Activated B cell treated with CpG ODN at 0.5 μM for 24 hours (primary cell): Measurements from ENCODE around the gene TTC9C. TPM values are rescaled to one million over a fixed set of nuclear protein-coding genes. Genes with fewer than 3 reads are reported as not detected.
A peak's percentile ranks its signal among the peaks of the same experiment; 100 is the strongest.

ENCODE experiments used
- ATAC-seq: fragments of 200-7000 bp; cut with Tn5 transposase; one replicate; pipeline ENCODE4 v1.10.0; 2021; ENCODE audit warnings: low read depth, mild to moderate bottlenecking, moderate library complexity
- CTCF ChIA-PET: fragments of 350-600 bp; sonication (Branson Sonifier 250); formaldehyde crosslinking; loops from one replicate; lab custom pipeline; 2021; ENCODE audit warnings: antibody characterized with exemption; lab: Charles Lee
- POLR2A ChIA-PET: fragments of 350-600 bp; sonication (Branson Sonifier 250); formaldehyde crosslinking; loops from one replicate; lab custom pipeline; 2021; ENCODE audit warnings: antibody characterized with exemption; lab: Charles Lee
- DNase-seq: peaks from one replicate; pipeline ENCODE4 v3.0.0; 2022
- H3K27ac Mint-ChIP-seq: one replicate; pipeline ENCODE4 v1.8.0; 2020; ENCODE audit warnings: mixed read lengths
- H3K27me3 Mint-ChIP-seq: one replicate; pipeline ENCODE4 v1.8.0; 2021; ENCODE audit warnings: mixed read lengths
- H3K36me3 Mint-ChIP-seq: one replicate; pipeline ENCODE4 v1.8.0; 2021; ENCODE audit warnings: low read depth, mixed read lengths
- H3K4me1 Mint-ChIP-seq: one replicate; pipeline ENCODE4 v1.8.0; 2021; ENCODE audit warnings: mixed read lengths
- H3K4me3 Mint-ChIP-seq: one replicate; pipeline ENCODE4 v1.8.0; 2020; ENCODE audit warnings: mild to moderate bottlenecking, mixed read lengths
- H3K9me3 Mint-ChIP-seq: one replicate; pipeline ENCODE4 v1.8.0; 2020; ENCODE audit warnings: mixed read lengths
- CTCF ChIP-seq: fragments of 200-600 bp; IDR thresholded peaks from one replicate; pipeline ENCODE4 v1.8.0; 2022; ENCODE audit warnings: antibody characterized with exemption, mild to moderate bottlenecking
- intact Hi-C: fragments of 100-400 bp; cut with micrococcal nuclease; formaldehyde crosslinking; loops from one replicate; pipeline ENCODE4 v1.15.1; 2024
- total RNA-seq: library from RNA; stranded (reverse); gene quantifications from 2 replicates; pipeline ENCODE4 v1.2.3, GENCODE V29; 2022

TTC9C gene
- total RNA-seq, 1 donor from 2014 or later: 44.0 TPM

- Mint-ChIP-seq H3K4me3 (peak overlapping the region; percentile 92), H3K27ac (peak overlapping the region; percentile 99), H3K4me1 (peaks cover 49% of the 10 kb centered on the region), H3K36me3 (peaks cover 26% of the 10 kb centered on the region), H3K9me3 (no peaks in the 10 kb centered on the region), H3K27me3 (no peaks in the 10 kb centered on the region)
- ChIA-PET CTCF (interaction anchor here (1.0 to 1.6 kb wide), 2 partner anchors 42 to 174 kb away, joined by 3 to 5 read pairs; partner anchors contain the start of genes C11orf98, CSKMT and SLC3A2), POLR2A (interaction anchor here (0.6 to 8.0 kb wide), 23 partner anchors 13 to 174 kb away, joined by 3 to 188 read pairs (median 9); partner anchors contain the start of genes B3GAT3, C11orf98, CSKMT and EEF1G)
- ATAC-seq (no peak), DNase-seq (no peak)
- intact Hi-C loops: loop anchor here (1.0 to 2.0 kb wide), 3 partner anchors 28 to 174 kb away; partner anchors contain the start of genes GANAB and UBXN1
- TF ChIP-seq CTCF: no peak
Measured at GRCh38 chr11:62706850-62707247, 21.4 kb upstream of the TTC9C start.

GRCh38 chr11:62707277-62707861, 20.9 kb upstream of the TTC9C start, which contains the start of the genes BSCL2 and GNG3:
TSS of gene BSCL2 (minus strand) at chr11:62707424. CDS start at chr11:62707195, 229 bp downstream.
TSS of gene GNG3 (plus strand) at chr11:62707676. CDS start at chr11:62708296, 620 bp downstream.
- Mint-ChIP-seq H3K27ac (peak within 1 kb of the TSS; percentile 99), H3K36me3 (peaks cover 27% of the 10 kb centered on the region), H3K4me3 (peak within 1 kb of the TSS; percentile 96), H3K4me1 (peaks cover 53% of the 10 kb centered on the region), H3K9me3 (no peaks in the 10 kb centered on the region), H3K27me3 (no peaks in the 10 kb centered on the region)
- intact Hi-C loops: loop anchor here (2.0 kb wide), 1 partner anchor 29 kb away; the partner anchor contains the start of gene UBXN1
- ChIA-PET CTCF (interaction anchor here (1.0 to 1.6 kb wide), 2 partner anchors 42 to 174 kb away, joined by 3 to 5 read pairs; partner anchors contain the start of genes C11orf98, CSKMT and SLC3A2), POLR2A (interaction anchor here (0.6 to 8.0 kb wide), 21 partner anchors 20 to 174 kb away, joined by 3 to 188 read pairs (median 22); partner anchors contain the start of genes C11orf98, CSKMT, EEF1G and HNRNPUL2)
- no peak for TF ChIP-seq CTCF
- ATAC-seq (no peak), DNase-seq (peak; percentile 18)

- CTCF ChIA-PET: no interaction called here
- intact Hi-C loops: loop anchor here (2.0 kb wide), 1 partner anchor 916 kb away; the partner anchor contains the start of genes FEN1 and TMEM258
- peak overlapping the region; percentile 96 for H3K4me3 Mint-ChIP-seq
- H3K27ac Mint-ChIP-seq: peak overlapping the region; percentile 99
- peaks cover 34% of the 10 kb centered on the region for H3K36me3 Mint-ChIP-seq
- POLR2A ChIA-PET: interaction anchor here (0.9 to 8.0 kb wide), 25 partner anchors 10 to 279 kb away, joined by 3 to 188 read pairs (median 17); partner anchors contain the start of genes B3GAT3, C11orf98, CSKMT and EEF1G
- ATAC-seq (no peak), DNase-seq (no peak)
- TF ChIP-seq CTCF: no peak
- H3K9me3 Mint-ChIP-seq: no peaks in the 10 kb centered on the region
- H3K27me3 Mint-ChIP-seq: no peaks in the 10 kb centered on the region
- peaks cover 63% of the 10 kb centered on the region for H3K4me1 Mint-ChIP-seq
Measured at GRCh38 chr11:62708392-62708791, 19.9 kb upstream of the TTC9C start.

GRCh38 chr11:62708793-62709192, 19.5 kb upstream of the TTC9C start:
- ChIA-PET CTCF (interaction anchor here (0.9 kb wide), 1 partner anchor 116 kb away, joined by 3 read pairs; no protein-coding TSS in a partner anchor), POLR2A (interaction anchor here (0.5 to 8.0 kb wide), 32 partner anchors 9 to 1562 kb away, joined by 3 to 188 read pairs (median 13); partner anchors contain the start of genes B3GAT3, C11orf98, CSKMT and EEF1G)
- Mint-ChIP-seq H3K9me3 (no peaks in the 10 kb centered on the region), H3K4me3 (peak overlapping the region; percentile 96), H3K4me1 (peaks cover 64% of the 10 kb centered on the region), H3K36me3 (peaks cover 38% of the 10 kb centered on the region), H3K27me3 (no peaks in the 10 kb centered on the region), H3K27ac (peak overlapping the region; percentile 99)
- no peak for TF ChIP-seq CTCF
- ATAC-seq: peak; percentile 3
- peak; percentile 25 for DNase-seq
- intact Hi-C loops: loop anchor here (1.0 to 2.0 kb wide), 10 partner anchors 19 to 916 kb away; partner anchors contain the start of genes C11orf98, CSKMT, FEN1 and HNRNPUL2
